Endothelial cell of umbilical vein (primary cell): ENCODE measurements around the gene HMCES. TPM values are rescaled to one million over a fixed set of nuclear protein-coding genes. Genes with fewer than 3 reads are reported as not detected.

ENCODE experiments used
- BruUV-seq: library from RNA; stranded (reverse); fragments of 400-500 nt; replicated peaks from 2 replicates; lab custom pipeline; 2021; lab: Mats Ljungman, UMichigan
- CTCF ChIA-PET: fragments of 300-600, 350-600 bp; sonication (Branson Sonifier 250); formaldehyde crosslinking; loops from one replicate; lab custom pipeline; 2021; ENCODE audit warnings: antibody characterized with exemption, inconsistent platforms; lab: Charles Lee
- POLR2A ChIA-PET: fragments of 300-600, 350-600 bp; sonication (Branson Sonifier 250); formaldehyde crosslinking; loops from one replicate; lab custom pipeline; 2021; ENCODE audit warnings: antibody characterized with exemption, inconsistent platforms; lab: Charles Lee
- DNase-seq: peaks from one replicate; pipeline ENCODE4 v3.0.0-alpha.2; 2011; ENCODE audit warnings: low read depth, low spot score
- FAIRE-seq: peaks from 2 replicates; lab custom pipeline; 2011; peaks lifted over from hg19 to GRCh38; lab: Jason Lieb, UNC
- H2AFZ ChIP-seq: 2 replicates; pipeline ENCODE4 v1.6.0; 2012; ENCODE audit warnings: low read depth, low read length, control low read depth, inconsistent platforms
- H3K27ac ChIP-seq: 2 replicates; pipeline ENCODE4 v1.5.1; 2011; ENCODE audit warnings: low read depth, mild to moderate bottlenecking, control low read depth, low read length, moderate library complexity; ENCODE audit not compliant: insufficient read depth
- H3K27me3 ChIP-seq, 2 experiments: 2 replicates each; pipeline versions ENCODE4 v1.6.0 to v1.6.1; 2011; ENCODE audit warnings: low read length in 2 of 2, mixed read lengths in 1 of 2; ENCODE audit not compliant: control insufficient read depth in 2 of 2, insufficient read depth in 2 of 2
- H3K36me3 ChIP-seq, 2 experiments: 2 replicates in 1 of 2; 3 replicates in 1 of 2; pipeline ENCODE4 v1.5.1; 2011; ENCODE audit warnings: low read length in 2 of 2, mild to moderate bottlenecking in 1 of 2, moderate library complexity in 1 of 2; ENCODE audit not compliant: control insufficient read depth in 2 of 2, insufficient read depth in 2 of 2; ENCODE audit errors: extremely low read depth in 1 of 2
- H3K4me1 ChIP-seq: 3 replicates; pipeline ENCODE4 v1.5.1; 2011; ENCODE audit warnings: mild to moderate bottlenecking, low read length; ENCODE audit not compliant: control insufficient read depth, insufficient read depth; ENCODE audit errors: extremely low read depth
- H3K4me2 ChIP-seq: 2 replicates; pipeline ENCODE4 v1.6.1; 2011; ENCODE audit warnings: low read length, control low read depth, mixed read lengths; ENCODE audit not compliant: insufficient read depth
- H3K4me3 ChIP-seq, 3 experiments: fragments of 200-600 bp in 1 of 3; sonication (generic), shearing (Covaris generic) in 1 of 3; replicated peaks in 1 of 3; 2 replicates each; pipeline ENCODE4 v1.5.1; 2011 to 2016; ENCODE audit warnings: control low read depth in 3 of 3, low read length in 3 of 3, mild to moderate bottlenecking in 2 of 3, inconsistent platforms in 1 of 3, low read depth in 1 of 3, moderate library complexity in 1 of 3; ENCODE audit not compliant: insufficient read depth in 1 of 3
- H3K79me2 ChIP-seq: 2 replicates; pipeline ENCODE4 v1.6.0; 2012; ENCODE audit warnings: low read length, inconsistent platforms; ENCODE audit not compliant: control insufficient read depth, insufficient read depth
- H3K9ac ChIP-seq: replicated peaks from 2 replicates; pipeline ENCODE3; 2011; ENCODE audit warnings: low read length, control low read depth; ENCODE audit not compliant: insufficient read depth; ENCODE audit errors: extremely low read depth
- H3K9me1 ChIP-seq: replicated peaks from 3 replicates; pipeline ENCODE4 v1.6.0; 2011; ENCODE audit warnings: mild to moderate bottlenecking, low read length; ENCODE audit not compliant: control insufficient read depth, insufficient read depth; ENCODE audit errors: extremely low read depth
- H3K9me3 ChIP-seq: replicated peaks from 2 replicates; pipeline ENCODE4 v1.5.1; 2012; ENCODE audit warnings: low read length, inconsistent platforms; ENCODE audit not compliant: control insufficient read depth, insufficient read depth
- H4K20me1 ChIP-seq: replicated peaks from 2 replicates; pipeline ENCODE3; 2011; ENCODE audit warnings: mild to moderate bottlenecking, low read length; ENCODE audit not compliant: control insufficient read depth, insufficient read depth; ENCODE audit errors: extremely low read depth
- CTCF ChIP-seq, 2 donors: IDR thresholded peaks; 1 replicate in 1 of 2; 2 replicates in 1 of 2; pipeline ENCODE4 v1.5.1; 2011; ENCODE audit warnings: low read length in 2 of 2, mild to moderate bottlenecking in 2 of 2, moderate library complexity in 2 of 2, control low read depth in 1 of 2, inconsistent platforms in 1 of 2, low read depth in 1 of 2; ENCODE audit not compliant: insufficient read depth in 1 of 2; ENCODE audit errors: extremely low read depth in 1 of 2
- EZH2 ChIP-seq: IDR thresholded peaks from 2 replicates; pipeline ENCODE4 v1.6.1; 2012; ENCODE audit warnings: borderline replicate concordance, low read depth, mild to moderate bottlenecking, moderate library complexity, low read length, inconsistent platforms; ENCODE audit not compliant: severe bottlenecking
- FOS ChIP-seq: IDR thresholded peaks from 2 replicates; pipeline ENCODE4 v1.6.1; 2011; ENCODE audit warnings: mild to moderate bottlenecking, low read length, moderate library complexity, borderline replicate concordance; ENCODE audit not compliant: insufficient read depth
- GATA2 ChIP-seq: IDR thresholded peaks from 2 replicates; pipeline ENCODE4 v1.7.0; 2011; ENCODE audit warnings: low read depth, mild to moderate bottlenecking, moderate library complexity, mixed read lengths, low read length; ENCODE audit not compliant: insufficient read length, insufficient read depth
- JUN ChIP-seq: IDR thresholded peaks from 2 replicates; pipeline ENCODE4 v1.6.1; 2011; ENCODE audit warnings: borderline replicate concordance, low read depth; ENCODE audit not compliant: insufficient read length, insufficient read depth
- MAX ChIP-seq: IDR thresholded peaks from 2 replicates; pipeline ENCODE4 v1.6.1; 2011; ENCODE audit not compliant: insufficient read depth, insufficient read length
- MYC ChIP-seq: IDR thresholded peaks from one replicate; pipeline ENCODE4 v1.6.1; 2011; ENCODE audit warnings: mild to moderate bottlenecking, low read depth, low read length
- POLR2A ChIP-seq: IDR thresholded peaks from 2 replicates; pipeline ENCODE4 v1.6.1; 2012; ENCODE audit warnings: low read depth, mild to moderate bottlenecking, control low read depth, low read length
- POLR2AphosphoS5 ChIP-seq: IDR thresholded peaks from 2 replicates; pipeline ENCODE4 v1.6.1; 2012; ENCODE audit warnings: low read depth, mild to moderate bottlenecking, control low read depth, low read length, moderate library complexity; ENCODE audit not compliant: insufficient read depth
- dilution Hi-C: fragments of 300-500 bp; cut with MboI; formaldehyde crosslinking; loops from one replicate; pipeline ENCODE4 v1.15.0; 2019; ENCODE audit warnings: low sequenced_read_pairs; ENCODE audit not compliant: extremely low pct_ligation_motif_present
- intact Hi-C: fragments of 100-400 bp; cut with micrococcal nuclease; formaldehyde crosslinking; loops from one replicate; pipeline ENCODE4 v1.10.0; 2022
- polyA plus RNA-seq, 4 experiments: library from polyadenylated mRNA; depleted of rRNA in 3 of 4; stranded (reverse) in 3 of 4; unstranded in 1 of 4; fragments of >200 nt; gene quantifications; 2 replicates each; pipeline versions ENCODE4 v1.2.1 to v1.2.3, GENCODE V29; 2011 to 2012; ENCODE audit warnings: missing spikeins in 1 of 4
- total RNA-seq: library from RNA; stranded (reverse); gene quantifications from 2 replicates; pipeline ENCODE4 v1.2.3, GENCODE V29; 2021

Gene HMCES
- total and polyA plus RNA-seq, 2 donors (not counting 3 experiments of a cell fraction or from before 2014, with no cell fraction given), result 30.6 to 40.8 TPM

- Histone ChIP-seq H3K27ac (no peak overlapping the region), H3K9me3 (no peaks in the 10 kb centered on the region), H3K4me1 (no peaks in the 10 kb centered on the region), H3K27me3 (no peaks in the 10 kb centered on the region), H3K9me1 (no peaks in the 10 kb centered on the region), H3K4me3 (no peak overlapping the region), H4K20me1 (no peaks in the 10 kb centered on the region), H3K9ac (no peak overlapping the region), H2AFZ (no peak overlapping the region), H3K79me2 (peaks cover 12% of the 10 kb centered on the region), H3K4me2 (no peak overlapping the region), H3K36me3 (peaks cover 48 to 74% of the 10 kb centered on the region in 2 experiments)
- TF ChIP-seq GATA2 (no peak), EZH2 (no peak), MAX (no peak), JUN (no peak), CTCF (IDR thresholded peaks at IDR 0.05; ENCODE audit: extremely low read depth in 1 of 2, insufficient read depth in 1 of 2, low read depth in 1 of 2, low read length in 2 of 2) (no peak), FOS (no peak), MYC (no peak), POLR2AphosphoS5 (no peak), POLR2A (no peak)
- POLR2A ChIA-PET, result no interaction called here
- intact Hi-C loops, result no loop called here
- DNase-seq (no peak), FAIRE-seq (no peak)
- dilution Hi-C loops, result no loop called here
- no TSS peak for BruUV-seq
- CTCF ChIA-PET, result interaction anchor here (1.4 kb wide), 1 partner anchor 60 kb away, joined by 3 read pairs; no protein-coding TSS in a partner anchor
These were observed 22.4 kb upstream of the HMCES start for GRCh38 chr3:129256270-129256669.
